ENCODE results near the gene FBXL15.

DNA sequence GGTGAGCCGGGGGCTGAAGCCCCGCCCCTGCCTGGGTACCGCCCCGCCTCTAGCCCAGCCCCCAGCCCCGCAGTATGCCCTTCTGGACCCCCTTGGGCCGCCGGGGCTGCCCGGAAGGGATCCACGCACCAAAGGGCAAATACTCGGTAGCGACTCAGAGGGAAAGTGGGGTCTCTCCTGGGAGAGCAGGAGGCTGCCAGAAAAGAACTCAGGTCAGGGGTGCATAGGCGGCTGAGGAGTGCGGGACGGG, 796 bp downstream of the FBXL15 start:
- TF ChIP-seq, protein P1, sequence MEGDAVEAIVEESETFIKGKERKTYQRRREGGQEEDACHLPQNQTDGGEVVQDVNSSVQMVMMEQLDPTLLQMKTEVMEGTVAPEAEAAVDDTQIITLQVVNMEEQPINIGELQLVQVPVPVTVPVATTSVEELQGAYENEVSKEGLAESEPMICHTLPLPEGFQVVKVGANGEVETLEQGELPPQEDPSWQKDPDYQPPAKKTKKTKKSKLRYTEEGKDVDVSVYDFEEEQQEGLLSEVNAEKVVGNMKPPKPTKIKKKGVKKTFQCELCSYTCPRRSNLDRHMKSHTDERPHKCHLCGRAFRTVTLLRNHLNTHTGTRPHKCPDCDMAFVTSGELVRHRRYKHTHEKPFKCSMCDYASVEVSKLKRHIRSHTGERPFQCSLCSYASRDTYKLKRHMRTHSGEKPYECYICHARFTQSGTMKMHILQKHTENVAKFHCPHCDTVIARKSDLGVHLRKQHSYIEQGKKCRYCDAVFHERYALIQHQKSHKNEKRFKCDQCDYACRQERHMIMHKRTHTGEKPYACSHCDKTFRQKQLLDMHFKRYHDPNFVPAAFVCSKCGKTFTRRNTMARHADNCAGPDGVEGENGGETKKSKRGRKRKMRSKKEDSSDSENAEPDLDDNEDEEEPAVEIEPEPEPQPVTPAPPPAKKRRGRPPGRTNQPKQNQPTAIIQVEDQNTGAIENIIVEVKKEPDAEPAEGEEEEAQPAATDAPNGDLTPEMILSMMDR (IDR thresholded peaks at IDR 0.05), result no peak
- TF ChIP-seq POLR2A (IDR thresholded peaks at IDR 0.05), result no peak
